Stimulated activated CD8-positive, alpha-beta memory T cell treated with anti-CD3 and anti-CD28 coated beads, Interleukin-7, amount 100 ng/mL, for 48 hours (primary cell): ENCODE results near the gene OR4D9.
A peak's percentile ranks its signal among the peaks of the same experiment; 100 is the strongest.

Experiments
- DNase-seq, 2 donors: peaks; one replicate each; pipeline ENCODE4 v3.0.0-alpha.2; 2020; ENCODE audit warnings: low read depth in 1 of 2; ENCODE audit errors: extremely low read depth in 1 of 2

OR4D9 gene

DNA sequence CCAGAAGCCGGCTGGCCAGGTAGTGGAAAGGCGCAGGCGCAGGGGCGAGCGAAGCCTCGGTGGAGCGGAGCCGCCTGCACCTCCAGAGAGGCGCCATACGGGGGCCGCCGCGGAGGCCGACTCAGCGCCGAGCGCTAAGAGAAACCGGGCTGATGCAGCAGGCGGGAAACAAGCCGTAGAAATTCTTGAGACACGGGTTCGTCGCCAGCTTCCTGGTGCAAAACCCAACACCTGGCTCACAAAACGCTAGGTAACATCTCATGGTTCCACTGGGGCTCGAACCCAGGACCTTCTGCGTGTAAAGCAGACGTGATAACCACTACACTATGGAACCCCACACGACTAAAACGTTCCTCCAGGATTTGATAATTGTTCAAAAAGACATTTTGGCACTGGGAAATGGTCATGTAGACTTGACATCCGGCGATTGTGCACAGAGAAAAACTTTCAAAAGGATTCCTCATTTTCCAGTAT lies 39.1 kb downstream of the OR4D9 start:
- peak; percentile 85 to 90 for DNase-seq

DNA sequence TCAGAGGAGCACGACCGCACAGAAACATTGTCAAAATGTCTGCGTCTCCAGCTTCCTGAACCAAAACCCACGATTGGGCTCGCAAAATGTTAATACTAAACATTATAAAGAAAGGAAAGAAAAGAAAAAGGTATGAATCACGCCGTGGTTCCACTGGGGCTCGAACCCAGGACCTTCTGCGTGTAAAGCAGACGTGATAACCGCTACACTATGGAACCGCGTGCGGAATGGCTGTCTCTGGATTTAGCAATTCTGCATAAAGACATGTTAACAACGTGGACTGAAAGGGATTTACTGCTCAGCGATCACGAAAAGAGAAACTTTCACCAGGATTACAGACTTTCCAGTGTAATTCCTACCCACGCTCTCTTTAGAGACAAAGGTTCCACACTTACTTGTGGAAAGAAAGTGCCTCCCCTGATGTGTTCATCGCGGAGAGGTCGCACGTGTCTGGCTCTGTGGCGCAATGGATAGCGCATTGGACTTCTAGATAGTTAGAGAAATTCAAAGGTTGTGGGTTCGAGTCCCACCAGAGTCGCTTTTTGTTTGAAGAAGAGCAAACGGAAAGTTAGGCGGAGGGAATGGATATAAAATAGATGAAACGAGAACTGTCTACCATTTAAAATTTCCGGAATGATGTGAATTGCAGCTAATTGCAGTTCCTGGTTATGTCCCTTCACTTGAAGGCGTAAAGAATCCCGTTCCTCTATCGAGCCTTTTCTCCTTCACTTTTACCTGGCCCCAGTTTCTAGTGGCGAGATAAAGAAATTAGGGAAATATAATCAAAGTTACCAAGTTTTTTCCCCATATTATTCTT lies 39.7 kb downstream of the OR4D9 start:
- peak; percentile 53 to 74 for DNase-seq

DNA sequence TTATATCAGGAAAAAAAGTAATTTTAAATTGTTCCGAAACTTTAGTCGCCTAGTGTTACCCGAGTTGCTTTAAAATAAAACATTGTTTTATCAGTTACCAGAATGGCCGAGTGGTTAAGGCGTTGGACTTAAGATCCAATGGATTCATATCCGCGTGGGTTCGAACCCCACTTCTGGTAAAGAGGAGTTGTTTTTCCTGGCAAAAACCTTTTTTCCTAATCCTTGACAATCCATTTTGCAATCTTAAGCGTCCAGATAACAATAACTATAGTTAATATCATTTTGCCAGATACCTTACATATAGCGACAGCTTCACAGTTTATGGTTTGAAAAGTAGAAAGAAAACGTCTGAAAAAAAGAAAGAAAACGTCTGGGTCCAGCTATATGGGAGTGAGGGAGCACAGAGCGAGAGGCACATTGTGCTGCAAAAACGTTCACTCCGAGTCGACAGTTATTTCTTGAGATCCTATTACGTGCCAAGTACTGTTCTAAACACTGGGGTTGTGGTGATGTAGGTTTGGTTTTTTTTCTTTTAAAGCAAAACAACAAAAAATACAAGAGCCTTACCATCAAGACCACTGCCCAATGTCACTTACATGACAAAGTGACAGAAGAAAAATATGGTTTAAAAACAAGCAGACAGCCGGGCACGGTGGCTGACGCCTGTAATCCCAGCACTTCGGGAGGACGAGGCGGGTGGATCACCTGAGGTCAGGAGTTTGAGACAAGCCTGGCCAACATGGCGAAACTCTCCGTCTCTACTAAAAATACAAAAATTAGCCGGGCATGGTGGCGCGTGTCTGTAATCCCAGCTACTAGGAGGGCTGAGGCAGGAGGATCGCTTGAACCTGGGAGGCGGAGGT lies 40.6 kb downstream of the OR4D9 start:
- DNase-seq = no peak

DNA sequence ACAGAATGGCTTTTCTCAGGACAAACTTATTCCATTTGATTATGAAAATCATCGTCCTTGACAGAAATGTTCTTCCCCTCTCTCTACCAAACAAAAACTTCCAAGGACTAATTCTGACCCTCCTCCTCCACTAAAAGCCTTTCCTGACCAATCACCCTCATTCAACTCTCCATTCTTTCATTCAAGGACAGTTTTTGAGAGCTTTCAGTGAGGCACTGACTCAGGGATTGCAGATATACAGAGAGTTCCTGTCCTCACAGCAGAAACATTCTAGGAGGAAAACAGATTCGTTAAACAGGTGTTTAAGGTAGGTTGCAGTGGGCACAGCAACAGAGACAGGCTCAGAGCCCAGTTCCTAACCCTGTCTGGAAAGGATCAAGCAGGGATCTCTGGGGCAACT lies 41.5 kb downstream of the OR4D9 start:
- DNase-seq = no peak

DNA sequence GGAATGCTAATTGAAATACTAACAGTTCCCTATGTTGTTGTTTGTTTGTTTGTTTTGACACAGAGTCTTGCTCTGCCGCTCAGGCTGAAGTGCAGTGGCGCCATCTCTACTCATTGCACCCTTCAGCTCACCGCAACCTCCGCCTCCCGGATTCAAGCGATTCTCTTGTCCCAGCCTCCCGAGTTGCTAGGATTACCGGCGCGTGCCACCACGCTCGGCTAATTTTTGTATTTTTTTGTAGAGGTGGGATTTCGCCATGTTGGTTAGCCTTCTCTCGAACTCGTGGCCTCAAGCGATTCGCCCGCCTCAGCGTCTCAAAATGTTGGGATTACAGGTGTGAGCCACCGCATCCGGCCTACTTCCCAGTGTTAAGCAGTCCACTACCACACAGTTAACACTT lies 42.0 kb downstream of the OR4D9 start:
- DNase-seq = no peak

DNA sequence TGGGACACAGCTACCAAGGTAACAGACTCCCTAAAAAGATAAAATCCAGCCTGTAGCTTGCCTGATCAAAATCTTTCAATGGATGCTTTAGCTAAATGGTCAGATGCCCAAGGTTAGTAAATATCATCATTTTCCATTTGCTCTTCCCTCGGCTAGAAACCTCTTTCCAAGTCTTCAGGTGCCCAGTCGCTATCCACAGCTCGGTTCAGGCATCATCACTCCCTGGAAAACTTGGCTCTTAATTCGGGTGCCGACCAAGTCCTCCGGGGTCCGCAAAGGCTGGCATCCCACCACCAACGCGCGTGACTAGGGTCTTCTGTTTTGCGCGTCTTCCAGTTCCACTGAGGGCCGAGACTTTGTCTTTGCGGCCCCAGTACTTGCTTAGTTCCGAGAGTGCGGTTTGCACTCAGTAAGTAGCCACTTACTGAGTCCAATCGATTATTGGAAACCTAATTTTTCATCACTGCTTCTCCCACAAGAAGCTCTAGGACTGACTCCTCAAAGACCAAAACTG lies 44.3 kb downstream of the OR4D9 start:
- no peak for DNase-seq

DNA sequence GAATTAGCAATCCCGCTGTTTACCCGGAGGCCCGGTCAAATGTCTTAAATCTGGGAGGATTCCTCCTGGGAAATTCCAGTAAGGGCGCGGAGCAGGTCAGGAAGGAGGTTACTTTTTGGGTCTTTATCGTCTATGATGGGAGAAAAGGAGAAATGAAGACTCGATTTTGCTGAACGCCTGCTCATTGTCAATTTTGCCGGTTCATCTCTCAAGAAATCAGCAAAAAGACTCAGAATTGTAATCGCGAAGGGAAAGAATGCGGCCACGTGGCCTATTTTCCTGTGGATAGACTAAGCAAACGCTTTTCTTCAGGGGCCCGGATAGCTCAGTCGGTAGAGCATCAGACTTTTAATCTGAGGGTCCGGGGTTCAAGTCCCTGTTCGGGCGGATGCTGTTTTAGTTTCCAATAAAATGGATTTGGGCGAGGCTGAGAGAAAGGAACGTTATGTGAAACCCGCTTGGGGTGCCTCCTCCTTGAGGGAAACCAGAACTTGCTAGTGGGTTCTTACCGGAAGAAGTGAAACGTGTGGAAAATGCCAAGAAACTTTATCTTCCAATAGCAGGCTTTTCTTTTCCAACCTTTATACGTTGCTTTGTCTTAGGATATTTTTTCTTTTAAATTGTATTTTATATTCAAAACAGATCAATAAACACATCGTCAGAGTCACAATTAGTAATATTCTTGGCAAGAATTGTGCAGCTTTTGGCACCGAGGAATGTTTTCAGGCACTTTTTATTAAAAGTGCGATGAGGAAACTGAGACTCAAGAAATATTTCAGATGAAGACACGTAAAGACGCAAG lies 45.0 kb downstream of the OR4D9 start:
- peak; percentile 65 to 67 for DNase-seq

DNA sequence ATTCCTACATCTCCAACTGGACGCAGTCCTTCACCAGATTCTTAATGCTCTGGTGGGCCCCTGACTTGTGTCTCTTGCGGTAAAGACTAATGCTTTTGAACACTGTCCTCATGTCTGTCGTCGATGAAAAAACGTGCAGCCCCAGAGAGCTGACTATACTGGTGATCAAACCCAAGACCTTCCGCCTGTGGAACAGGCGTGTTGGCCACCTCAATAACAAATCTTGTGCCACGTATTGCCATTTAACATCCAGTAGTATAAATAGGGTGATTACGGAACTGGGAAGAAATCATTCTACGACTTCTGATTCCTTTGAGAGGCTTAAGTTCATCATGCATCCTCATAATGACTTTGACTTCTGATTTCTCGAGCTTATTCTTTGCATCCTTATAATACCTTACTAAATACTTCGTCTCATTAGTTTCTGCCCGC lies 45.6 kb downstream of the OR4D9 start:
- no peak for DNase-seq

DNA sequence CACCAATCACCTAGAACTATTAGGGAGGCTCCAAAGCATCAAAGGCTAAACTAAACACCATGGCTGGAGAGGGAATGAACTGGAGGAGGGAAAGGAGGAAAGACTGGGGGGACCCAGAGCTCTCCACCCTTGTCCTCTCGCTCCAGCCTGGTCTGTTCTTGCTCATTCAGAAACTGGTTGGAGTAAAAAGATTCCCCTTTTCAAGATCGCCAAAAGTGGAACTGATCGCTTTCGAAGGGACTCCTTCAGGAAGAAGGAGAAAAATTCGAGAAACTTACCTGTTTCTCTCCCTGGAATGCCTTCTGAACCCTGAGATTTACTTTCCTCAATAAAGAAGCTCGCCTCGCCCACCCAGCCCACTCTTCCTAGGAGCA lies 46.9 kb downstream of the OR4D9 start:
- no peak for DNase-seq

DNA sequence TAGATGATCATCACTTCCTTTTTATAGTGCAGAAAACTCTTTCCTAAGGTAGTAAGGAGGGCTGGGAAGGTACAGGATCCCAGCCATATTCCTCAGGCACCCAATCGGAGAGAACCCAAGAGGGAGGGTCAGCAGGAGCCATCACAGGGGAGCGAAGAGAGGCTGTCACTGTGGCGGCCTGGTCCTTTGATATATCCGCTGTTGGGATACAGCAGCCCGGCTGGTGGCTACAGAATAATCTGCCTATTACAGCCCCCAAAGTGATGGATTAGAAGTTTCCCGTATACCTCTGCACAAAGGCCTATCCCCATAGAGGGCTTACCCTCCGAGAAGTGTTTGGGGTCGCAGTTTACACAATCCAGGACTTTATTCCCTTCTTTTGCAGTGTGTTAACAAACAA lies 48.5 kb downstream of the OR4D9 start:
- DNase-seq = no peak

DNA sequence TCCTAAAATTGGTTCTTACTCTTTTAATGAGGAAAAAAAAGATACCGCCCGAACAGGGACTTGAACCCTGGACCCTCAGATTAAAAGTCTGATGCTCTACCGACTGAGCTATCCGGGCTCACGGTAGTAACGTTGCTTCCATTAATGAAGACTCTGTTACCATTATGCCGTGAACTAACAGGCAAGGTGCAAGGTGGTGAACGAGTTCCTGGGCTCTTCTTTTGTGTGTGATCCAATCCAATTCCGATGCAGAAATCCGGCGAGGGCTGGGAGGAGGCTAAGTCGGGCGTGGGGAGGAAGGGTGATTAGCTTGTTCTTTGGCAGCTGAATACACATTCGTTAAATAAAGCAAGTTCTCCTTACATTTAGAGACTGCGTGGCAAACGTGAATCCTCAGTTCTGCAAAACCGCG lies 49.0 kb downstream of the OR4D9 start:
- peak; percentile 41 to 62 for DNase-seq

DNA sequence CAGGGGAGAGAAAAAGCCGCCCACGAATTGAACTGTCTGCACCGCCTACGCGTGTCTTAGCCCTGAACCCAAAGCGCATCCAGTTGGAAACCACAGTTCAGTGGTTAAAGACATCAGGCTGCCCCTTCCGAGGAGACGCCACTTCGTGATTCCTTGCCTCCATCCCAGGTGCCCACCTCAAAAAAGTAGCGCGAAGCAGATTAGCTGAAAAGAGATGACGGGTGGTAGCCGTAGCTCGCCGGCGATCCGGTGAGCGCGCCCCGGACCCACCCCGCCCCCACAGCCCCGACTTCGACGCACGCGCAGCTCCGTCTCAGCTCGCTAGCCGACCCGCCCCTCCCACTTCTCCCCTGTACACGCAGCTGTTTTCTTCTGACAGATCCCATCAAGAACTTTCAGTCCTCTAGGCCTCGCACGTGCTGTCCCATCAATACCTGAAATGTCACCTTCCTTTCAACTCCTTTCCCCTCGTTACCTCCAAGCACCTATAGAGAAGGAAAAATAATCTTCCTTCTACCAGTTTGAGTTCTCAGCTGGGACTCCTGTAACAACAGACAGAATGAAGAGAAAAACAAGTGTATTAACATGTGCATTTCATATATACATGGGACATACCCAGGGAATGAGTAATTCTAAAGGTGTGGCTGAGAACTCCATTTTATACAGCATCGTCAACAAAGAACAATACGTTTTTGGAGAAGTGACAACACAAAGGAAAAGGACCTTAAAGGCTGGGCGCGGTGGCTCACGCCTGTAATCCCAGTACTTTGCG lies 49.5 kb downstream of the OR4D9 start:
- DNase-seq = peak; percentile 52 to 75

DNA sequence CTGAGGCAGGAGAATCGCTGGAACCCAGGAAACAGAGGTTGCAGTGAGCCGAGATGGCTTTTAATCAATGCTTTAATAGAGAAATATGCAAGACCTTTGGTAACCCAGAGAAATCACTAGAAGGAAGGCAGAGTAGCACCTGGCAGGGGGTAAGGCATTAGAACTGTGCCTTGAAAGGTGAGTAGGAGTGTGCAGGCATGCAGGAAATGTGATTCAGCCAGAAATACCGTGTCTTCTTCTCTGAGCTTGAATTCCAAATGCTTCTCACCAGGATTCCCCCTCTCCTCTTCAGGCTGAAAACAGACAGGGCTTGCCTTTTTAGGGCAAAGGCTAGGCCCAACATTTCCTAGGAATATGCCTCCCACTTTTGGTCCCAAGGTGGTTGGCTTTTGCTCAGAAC lies 51.0 kb downstream of the OR4D9 start:
- DNase-seq = no peak
